Measurements from ENCODE around the gene MXD4.

The MXD4 gene

DNA sequence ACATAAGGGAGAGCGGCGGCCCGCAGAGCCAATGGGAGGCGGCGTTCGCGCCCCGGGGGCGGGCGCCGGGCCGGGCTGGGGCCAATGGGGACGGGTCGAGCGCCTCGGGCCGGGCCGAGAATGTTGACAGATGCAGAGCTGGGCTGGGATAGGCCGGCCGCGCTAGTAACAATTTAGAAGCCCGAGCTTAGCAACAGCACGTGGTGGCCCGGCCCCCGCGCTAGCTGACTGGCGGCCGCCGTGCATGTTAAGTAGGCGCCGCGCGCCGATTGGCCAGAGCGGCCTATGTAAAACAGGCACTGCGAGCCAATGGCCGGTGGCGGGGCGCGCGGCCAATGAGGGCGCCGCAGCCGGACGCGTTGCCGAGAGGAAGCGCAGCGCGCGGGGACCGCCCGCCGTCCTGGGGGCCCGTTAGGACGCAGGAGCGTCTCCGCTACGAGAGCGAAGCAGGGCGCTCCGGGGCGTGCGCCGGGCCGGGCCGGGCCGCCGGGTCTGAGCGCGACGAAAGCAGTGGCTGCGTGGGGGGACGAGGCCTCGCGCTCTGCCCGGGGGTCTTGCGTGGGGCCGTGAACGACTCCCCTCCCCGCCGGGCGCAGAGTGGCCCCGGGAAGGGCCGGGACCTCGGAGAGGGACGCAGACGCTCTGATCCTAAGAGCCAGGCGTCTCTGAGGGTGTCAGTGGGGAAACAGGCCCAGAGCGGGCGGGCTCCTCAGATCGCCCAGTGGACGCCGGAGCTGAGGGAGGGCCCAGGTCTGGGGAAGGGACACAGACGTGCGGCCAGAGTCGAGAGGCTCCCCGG lies 435 bp upstream of the MXD4 start:
- DNase-seq (ENCODE audit: low read depth in 2 of 2): peak; percentile 96 to 99

DNA sequence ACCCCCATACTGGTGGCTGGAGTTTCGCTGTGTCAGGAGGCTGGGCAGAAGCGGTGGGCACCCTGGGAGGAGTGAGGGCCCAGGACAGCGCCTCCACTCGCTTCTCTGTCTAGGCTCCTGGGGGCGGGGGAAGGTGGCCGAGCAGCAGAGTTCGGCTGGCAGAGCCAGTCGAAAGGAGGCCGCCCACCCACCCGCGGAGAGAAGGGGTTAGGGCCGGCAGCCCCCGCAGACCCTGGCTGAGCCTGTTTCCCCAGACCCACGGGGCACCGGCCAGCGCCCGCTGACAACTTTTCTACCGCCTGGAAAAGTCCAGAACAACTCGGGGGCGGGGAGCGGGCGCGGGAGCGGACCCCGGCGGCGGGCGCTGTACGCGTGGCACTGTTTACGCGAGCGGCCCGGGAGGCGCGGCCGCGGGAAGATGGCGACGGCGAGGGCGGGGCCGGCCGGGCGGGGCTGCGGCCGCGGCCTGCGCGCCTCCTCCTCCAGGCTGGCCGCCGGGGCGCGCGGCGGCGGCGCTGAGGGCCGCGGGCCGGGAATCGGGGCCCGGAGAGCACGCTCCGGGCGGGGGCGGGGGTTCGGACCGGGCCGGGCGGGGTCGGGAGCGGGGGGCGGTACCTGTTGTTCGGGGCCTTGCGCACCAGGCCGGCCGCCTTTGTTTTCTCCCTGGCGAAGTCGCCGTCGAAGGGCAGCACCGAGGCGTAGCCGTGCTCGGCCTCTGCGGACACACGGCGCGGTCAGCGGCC lies 628 bp downstream of the MXD4 start:
- peak in 1 of 2 donors; percentile 46 for DNase-seq (ENCODE audit: low read depth in 2 of 2)

DNA sequence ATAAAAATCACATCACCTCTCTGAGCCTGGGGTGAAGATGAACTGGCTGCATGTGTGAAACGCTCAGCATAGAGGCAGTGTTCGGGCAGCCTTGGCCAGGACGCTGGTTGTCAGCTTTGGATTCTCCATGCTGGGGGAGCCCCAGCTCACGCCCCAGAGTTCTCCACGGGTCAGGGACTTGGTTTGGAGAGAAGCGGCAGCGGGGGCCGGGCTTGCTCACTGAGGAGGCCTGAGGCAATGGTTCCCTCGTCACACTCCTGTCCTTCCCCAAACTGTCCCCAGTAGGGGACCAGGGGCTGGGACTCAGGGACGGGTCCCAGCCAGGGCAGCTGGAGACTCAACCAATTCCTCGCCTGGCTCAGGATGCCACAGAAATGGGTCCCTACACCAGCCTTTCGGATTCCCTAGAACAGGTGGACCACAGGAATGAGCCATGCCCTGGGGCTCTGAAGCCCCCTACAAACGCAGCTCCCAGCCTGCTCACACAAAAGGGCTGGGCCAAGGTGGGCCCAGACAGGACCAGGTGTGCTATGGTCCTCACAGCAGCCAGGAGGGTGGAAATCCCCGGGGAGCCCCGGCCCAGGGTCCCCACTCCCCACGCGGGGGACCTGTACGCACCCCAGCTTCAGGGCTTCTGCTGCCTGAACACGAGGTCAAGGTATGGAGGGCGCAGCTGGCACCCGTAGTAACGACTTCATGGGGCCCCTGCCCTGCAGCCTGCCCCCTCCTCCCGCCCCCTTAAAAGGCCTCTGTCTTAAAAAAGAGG lies 1.4 kb downstream of the MXD4 start:
- DNase-seq (ENCODE audit: low read depth in 2 of 2): no peak

DNA sequence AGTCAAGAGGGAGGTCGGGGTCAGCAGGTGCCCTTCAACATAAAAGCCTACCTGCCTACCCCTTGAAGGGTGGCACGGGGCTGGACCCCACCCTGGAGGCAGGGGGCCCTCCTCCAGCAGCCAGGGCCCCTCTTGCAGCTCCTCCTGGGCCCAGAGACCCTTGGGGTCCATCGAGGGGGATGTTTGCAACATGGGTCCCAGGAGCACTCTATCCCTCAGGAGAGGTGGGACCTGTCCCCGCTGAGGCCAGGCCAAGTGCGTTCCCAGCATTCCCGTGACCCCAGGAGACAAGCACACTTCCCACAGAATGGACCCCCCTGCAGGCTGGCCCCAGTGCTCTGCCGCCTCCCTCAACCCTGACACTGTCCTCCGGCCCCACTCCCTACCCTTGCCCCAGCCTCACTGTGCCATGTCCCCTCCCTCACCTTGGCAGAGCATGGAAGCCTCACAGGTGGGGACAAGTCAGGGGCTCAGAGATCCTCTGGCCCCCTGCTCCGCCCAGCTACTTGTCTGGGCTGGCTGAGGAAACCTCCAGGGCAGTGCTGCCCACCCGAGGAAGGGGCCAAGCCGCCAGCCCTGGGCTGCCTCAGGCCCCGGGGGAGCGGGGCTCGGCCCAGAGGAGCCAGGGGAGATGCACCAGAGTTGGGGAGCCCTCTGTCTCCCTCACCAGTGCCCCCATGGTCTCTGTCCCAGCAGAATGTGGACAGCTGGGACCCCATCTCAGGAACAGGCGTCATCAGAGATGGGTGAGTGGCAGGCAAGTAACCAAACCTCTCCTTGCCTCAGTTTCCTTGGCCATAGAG lies 2.2 kb downstream of the MXD4 start:
- no peak for DNase-seq (ENCODE audit: low read depth in 2 of 2)

DNA sequence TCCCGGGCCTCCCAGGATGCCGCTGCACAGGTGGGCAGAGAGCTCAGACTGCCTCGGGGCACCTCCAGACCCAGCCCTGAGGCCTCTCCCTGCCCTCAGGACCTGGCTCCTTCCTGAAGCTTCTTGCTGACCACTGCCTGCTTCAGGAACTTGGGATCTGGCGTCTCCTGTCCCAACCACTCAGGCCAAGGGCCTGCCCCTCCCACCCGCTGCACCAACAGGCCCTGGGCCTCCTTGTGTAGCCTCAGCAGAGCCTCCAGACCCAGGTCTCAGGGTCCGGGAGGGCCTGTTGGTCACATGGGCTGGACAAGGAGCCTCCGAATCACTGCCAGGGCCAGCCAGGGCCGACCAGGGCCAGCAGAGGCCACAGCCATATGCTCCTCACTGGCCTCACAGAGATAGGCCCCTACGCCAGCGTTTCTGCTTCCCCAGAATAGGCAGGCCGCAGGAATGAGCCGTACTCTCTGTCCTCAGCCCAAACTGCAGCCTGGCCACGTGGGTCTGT lies 2.8 kb downstream of the MXD4 start:
- no peak for DNase-seq (ENCODE audit: low read depth in 2 of 2)

DNA sequence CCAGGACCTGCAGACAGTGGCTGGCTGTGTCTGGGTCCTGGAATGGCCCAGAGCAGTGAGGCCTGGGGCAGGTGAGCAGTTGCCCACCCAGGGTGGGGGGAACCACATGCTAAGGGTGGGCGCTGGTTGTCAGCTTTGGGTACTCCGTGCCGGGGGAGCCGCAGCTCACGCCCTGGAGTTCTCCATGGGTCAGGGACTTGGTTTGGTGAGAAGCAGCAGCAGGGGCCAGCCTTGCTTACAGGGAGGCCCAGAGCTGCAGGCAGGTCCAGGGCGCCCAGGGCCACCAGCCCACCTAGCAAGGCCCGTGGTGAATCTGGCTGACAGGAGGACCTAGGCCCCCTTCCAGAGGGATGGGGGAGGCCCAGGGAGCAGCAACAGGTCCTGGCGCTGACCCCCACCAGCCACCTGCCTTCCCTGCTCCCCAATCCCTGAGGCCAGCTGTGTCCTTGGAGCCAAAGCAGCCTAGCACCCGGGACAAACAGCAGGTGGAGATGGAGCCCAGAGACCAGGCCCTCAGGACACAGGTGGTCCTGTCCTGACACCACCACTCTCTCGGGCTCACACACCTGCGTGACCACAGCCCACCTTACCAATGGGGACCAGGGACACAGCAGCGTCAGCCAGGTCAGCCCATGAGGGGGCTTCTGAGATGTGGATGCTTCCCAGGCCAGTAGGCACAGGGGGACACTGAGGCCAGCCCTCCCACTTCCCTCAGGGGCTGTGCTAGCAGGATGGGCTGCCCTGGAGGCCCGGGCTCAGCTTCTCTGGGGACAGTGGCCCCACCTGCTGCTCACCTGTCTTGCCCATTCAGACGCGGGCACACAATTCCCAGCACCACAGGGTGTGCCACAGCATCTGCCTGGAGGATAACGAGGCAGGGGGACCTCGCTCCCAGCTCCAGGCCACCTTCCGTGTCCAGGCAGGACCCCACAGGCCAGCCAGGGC lies 3.5 kb downstream of the MXD4 start:
- DNase-seq (ENCODE audit: low read depth in 2 of 2): no peak

DNA sequence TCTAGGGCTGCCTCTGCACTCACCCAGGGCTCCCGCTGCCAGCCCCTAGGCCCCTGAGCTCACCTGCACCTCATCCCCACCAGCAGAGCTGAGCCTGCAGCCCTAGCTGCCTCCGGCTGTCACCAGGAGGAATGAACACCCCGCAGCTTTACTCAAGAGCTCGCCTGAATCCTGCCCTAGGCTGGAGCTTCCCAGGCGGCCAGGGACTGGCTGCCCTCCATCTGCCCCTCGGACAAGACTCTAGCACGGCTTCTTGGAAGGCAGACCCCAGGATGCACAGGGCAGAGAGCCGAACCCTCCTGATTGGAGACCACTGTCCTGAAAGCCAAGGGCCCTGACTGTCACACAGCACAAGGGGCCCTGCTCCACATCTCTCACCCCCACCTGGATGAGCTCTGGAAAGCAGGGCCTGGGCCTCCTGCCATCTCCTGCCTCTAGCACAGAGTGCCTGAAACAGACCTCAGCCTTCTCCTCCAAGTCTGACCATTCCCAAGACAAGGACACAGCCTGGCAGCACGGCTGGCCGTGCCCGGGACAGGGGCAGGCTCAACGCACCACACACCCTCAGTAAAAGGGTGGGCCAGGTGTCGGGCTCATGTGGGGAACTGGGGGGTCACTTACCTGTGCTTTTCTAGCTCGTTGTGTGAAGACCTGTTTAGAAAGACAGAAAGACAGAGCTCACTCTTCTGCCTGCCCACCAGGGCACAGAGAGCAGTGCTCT lies 4.4 kb downstream of the MXD4 start:
- no peak for DNase-seq (ENCODE audit: low read depth in 2 of 2)

DNA sequence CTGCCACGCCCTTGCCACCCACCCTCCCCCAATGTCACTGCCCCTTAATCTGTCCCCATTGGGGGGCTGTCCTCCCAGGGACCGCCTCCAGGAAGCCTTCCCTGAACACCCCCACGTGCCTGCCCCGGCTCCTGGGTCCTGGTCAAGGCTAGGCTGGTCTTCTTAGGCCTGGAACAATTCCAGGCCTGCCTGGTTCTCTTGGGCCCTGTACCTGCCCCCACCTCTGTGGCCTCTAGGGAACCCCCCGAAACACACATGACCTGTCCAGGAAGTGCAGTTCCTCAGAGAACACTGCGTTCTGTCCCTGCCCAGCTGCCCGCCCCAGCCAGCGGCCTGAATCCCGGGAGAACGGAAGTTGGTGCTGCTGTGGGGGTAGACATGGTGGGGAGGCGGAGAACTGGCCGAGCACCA lies 5.1 kb downstream of the MXD4 start:
- no peak for DNase-seq (ENCODE audit: low read depth in 2 of 2)

DNA sequence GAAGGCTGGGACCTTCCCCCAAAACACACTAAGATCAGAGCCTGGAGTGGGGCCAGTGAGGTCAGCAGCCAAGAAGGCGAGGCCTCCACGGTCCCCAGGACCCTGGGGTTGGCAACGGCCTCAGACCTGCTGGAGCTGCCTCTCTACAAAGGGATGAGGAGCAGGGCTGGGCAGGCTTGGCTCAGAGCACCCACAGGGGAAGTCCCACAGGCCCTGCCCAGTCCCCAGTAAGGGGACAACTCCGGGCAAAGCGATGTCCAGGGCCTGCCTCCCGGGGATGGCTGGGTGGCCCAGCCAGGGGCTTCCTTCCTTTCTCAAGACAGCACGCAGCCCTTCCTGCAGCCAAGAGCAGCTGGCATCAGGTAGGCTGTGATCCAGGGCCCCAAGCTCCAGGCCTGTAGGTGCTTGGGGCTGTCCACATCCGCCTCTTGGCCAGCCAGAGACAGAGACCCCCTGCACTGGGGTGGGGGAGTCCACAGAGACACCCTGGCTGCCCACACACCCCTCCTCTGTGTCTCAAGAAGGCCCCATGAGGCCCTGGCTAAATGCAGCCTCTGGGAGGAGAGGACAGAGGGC lies 5.7 kb downstream of the MXD4 start:
- no peak for DNase-seq (ENCODE audit: low read depth in 2 of 2)

DNA sequence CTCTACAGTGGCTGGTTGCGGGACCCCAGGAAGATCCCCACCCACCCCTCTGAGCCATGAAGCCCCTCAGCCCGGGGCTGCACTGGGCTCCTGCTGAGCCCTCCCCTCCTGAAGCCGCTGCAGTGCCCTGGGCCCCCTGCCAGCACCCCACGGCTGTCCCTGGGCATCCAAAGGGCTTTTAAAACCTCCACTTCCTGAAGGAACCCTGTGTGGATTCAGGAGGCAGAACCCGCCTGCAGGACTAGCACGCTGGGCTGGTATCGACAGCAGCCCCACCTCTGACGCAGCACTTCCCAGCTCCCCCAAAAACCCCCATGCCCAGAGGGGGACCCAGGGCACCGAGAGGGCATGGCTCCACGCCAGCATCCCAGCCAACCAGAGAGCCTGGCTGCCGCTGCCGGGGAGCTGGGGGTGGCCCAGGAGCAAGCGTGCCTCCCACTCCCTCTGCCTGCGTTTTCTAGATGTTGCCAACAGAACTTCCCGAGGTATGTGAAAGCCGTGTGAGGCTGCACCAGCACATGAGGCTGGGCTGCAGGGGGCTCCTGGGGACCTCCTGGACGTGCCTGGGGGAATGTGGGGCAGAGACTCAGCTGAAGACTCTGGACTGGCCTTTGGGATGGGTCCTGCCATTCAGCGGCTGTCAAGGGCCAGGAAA lies 6.3 kb downstream of the MXD4 start:
- no peak for DNase-seq (ENCODE audit: low read depth in 2 of 2)

DNA sequence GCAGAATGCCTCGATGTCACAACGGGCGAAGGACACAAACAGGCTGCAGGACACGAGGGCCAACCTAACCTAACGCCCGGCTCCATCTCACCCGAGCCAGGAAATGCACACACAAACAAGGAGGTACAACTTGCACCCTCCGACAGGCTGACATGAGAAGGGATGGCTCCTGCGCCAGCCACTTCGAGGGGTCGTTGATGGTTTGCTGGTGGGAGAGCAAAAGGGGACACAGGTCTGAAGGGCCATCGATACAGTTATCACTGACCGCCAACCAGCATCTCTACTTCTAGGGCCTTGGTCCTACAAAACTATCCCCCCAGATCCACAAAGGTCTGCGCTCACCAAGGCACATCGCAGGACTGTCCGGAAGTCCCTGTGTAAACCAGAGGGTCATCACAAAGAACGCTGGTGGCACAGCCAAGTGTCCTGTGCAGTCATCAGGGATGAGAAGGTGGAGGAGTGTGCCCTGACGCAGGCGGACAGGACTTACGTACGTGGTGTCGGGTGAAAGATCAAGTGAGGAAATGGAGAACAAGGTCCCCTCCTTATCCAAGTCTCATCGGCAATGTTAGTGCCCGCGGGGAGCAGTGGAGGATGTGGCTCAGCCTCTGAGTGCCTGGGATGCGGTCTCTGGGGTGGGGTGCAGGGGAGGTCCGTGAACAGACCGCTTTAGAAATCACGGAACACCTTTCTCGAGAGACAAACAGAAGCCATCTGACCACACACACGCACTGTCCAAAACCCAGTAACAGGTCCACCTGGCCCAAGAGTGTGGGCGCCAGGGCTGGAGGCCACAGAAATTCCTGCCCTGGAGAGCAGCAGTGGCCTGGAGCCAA lies 7.0 kb downstream of the MXD4 start:
- no peak for DNase-seq (ENCODE audit: low read depth in 2 of 2)

DNA sequence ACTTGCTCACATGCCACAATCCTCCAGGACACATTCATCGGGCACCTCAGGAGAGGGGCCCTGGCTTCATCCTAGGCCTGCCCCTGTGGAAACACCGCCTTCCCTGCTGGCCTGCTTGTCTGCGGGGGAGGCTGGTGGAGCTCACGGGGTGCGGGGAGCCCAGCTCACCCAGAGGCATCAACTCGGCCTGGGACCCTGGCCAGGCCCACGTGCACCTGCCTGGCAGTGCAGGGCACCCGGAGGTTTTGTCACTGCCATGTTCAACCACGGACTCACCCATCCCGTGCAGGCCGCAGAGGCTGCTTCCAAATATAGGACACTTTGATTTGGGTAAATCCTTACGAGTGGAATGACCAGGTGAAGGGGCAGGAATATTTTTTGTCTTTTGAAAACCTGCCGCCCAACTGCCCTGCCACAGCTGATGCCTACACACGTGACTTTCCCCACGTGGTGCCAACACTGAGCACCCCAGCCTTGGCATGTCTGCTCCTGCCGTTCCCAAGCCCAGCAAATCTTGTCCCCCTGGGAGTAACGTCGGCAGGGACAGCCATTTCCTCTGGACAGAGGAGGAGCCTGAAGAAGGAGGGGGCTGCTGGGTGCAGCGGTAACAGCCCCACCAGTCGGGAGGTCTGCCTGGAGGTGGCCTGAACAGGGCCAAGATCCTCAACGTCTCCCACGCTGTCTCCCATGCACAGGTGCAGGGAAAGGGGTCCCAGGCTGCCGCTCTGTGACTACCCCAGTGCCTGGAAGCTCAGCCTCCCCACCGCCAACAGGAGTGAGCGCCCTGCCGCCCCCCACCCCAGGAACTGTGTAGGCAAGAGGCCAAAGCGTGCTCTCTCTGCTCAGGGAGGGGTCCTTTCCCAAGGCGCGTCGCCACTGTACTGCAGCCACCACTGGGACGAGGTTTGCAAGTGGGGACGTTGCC lies 8.5 kb downstream of the MXD4 start:
- no peak for DNase-seq (ENCODE audit: low read depth in 2 of 2)

DNA sequence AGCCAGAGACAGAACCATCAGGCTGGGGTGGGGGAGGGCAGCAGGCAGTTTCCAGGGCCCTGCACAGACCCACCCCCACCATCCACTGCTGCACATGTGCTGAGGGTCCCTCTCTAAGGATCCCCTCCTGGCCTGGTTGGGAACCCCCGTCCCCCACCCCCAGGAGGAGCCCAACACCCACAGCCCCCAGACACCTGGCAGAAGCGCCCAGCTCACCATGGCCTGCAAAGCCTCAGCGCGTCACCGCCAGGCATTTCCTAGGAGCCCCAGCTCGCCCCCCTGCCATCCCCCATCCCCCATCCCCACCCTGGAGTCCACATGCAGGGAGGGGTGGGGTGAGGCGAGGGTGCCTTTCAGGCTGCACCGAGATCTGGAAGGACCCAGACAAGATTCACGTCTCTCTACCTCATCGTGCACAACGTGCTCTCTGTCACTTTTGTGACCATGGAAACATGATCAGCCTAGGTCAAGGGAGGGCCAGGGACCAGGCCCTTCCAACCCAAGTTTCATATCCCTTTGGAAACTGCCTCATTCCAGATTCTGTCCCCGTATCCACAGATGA lies 9.3 kb downstream of the MXD4 start:
- DNase-seq (ENCODE audit: low read depth in 2 of 2): no peak

DNA sequence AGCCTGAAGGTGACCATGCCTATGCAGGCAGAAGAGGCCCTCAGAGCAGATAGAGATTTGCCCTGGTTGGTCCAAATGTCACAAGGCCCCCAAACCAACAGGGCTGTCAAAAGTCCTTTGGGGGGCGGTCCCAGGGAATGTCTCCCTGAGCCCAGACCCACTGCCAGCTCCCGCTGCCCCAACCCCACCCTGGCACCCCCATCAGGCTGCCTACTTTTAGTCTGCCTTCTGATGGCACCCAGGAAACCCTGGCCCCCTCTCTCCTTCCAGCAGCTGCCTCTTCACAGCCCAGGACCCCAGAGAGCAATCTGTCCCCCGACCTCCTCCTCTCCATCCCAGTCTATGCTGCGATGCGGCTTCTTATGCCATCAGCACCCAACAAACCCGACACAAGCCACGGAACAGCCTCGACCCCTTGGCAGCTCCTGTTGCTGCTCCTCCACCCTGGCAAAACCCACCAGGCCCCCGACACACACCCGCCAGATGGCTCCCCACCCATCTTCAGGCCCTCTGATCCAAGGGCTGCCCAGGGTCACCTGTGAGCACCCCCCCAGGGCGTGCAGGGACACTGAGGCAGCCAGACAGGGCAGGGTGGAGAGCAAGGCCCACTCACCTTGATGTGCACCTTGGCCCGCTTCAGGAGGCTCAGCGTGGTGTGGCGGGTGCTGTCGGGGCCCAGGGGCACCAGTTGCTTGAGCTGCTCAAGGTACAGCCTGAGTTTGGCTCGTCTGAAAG lies 9.9 kb downstream of the MXD4 start:
- DNase-seq (ENCODE audit: low read depth in 2 of 2): no peak

DNA sequence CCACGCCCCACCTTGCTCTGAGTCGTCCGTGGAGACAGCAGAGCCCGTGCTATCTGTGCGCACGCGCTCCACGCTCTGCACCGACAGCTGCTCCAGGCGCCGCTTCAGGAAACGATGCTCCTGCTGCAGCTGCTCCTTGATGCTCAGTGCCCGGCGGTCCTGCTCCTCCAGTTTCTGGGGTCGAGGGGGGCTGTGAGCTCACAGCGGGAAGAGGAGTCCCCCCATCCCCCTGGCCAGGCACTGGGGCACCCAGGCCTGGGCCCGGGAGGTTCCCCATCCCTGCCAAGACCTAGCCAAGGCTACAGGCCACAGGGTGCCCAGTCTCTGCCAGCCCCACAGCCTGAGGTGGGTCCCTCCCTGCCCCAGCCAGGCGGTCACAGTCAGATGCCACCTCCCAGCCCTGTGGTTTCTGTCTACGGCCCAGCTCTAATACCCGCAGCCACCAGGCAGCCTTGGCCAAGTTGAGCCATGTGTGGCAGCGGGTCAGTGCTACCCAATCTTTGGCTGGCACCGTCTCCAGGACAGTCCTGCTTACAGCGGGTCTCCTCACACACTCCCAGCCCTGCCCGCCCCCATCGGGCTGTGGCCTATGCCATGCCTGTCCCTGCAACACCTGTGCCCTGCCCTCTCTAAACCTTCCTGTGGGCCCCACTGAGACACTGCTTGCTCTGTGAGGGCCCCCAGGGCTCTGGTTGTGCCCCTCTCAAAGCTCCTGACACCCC lies 10.7 kb downstream of the MXD4 start:
- no peak for DNase-seq (ENCODE audit: low read depth in 2 of 2)

All from stimulated activated CD8-positive, alpha-beta memory T cell treated with anti-CD3 and anti-CD28 coated beads, Interleukin-7, amount 100 ng/mL, for 4 hours (primary cell).